Caco-2 (cell line): Measurements from ENCODE around the gene IL23A. TPM values are rescaled to one million over a fixed set of nuclear protein-coding genes. Genes with fewer than 3 reads are reported as not detected.

ENCODE experiments used
- BruUV-seq: library from RNA; stranded (reverse); fragments of 400-500 nt; replicated peaks from 2 replicates; lab custom pipeline; 2021; lab: Mats Ljungman, UMichigan
- CTCF ChIA-PET: fragments of 300-600 bp; sonication (Branson Sonifier 250); formaldehyde crosslinking; loops from one replicate; lab custom pipeline; 2022; ENCODE audit warnings: antibody characterized with exemption; lab: Charles Lee
- POLR2A ChIA-PET: fragments of 300-600 bp; sonication (Branson Sonifier 250); formaldehyde crosslinking; loops from one replicate; lab custom pipeline; 2022; ENCODE audit warnings: antibody characterized with exemption; lab: Charles Lee
- DNase-seq, 2 experiments: peaks; one replicate each; pipeline versions ENCODE4 v3.0.0 to v3.0.0-alpha.2; 2020 to 2022
- H3K27me3 ChIP-seq: replicated peaks from 2 replicates; pipeline ENCODE4 v1.6.0; 2011; ENCODE audit warnings: low read length; ENCODE audit not compliant: control insufficient read depth, insufficient read depth
- H3K36me3 ChIP-seq: 2 replicates; pipeline ENCODE4 v1.5.1; 2011; ENCODE audit warnings: low read length; ENCODE audit not compliant: control insufficient read depth, insufficient read depth
- H3K4me1 ChIP-seq: fragments of 250-450 bp; sonication (Bioruptor Pico); 2 replicates; pipeline ENCODE4 v1.5.1; 2020; ENCODE audit warnings: mild to moderate bottlenecking
- H3K4me3 ChIP-seq: 2 replicates; pipeline ENCODE4 v1.5.1; 2011; ENCODE audit warnings: low read depth, mild to moderate bottlenecking, control low read depth, low read length
- H3K9me3 ChIP-seq: fragments of 250-450 bp; sonication (Bioruptor Pico); 2 replicates; pipeline ENCODE4 v1.5.1; 2020; ENCODE audit warnings: mild to moderate bottlenecking, moderate library complexity
- H3K27ac Mint-ChIP-seq: one replicate; pipeline ENCODE4 v1.8.0; 2022; ENCODE audit warnings: mixed read lengths; ENCODE audit not compliant: unreplicated experiment
- H3K27me3 Mint-ChIP-seq: one replicate; pipeline ENCODE4 v1.8.0; 2022; ENCODE audit warnings: mixed read lengths; ENCODE audit not compliant: insufficient read depth, unreplicated experiment
- H3K36me3 Mint-ChIP-seq: one replicate; pipeline ENCODE4 v1.8.0; 2022; ENCODE audit warnings: mild to moderate bottlenecking, mixed read lengths; ENCODE audit not compliant: insufficient read depth, unreplicated experiment
- H3K4me1 Mint-ChIP-seq: one replicate; pipeline ENCODE4 v1.8.0; 2022; ENCODE audit warnings: low read depth, mixed read lengths; ENCODE audit not compliant: unreplicated experiment
- H3K4me3 Mint-ChIP-seq: one replicate; pipeline ENCODE4 v1.8.0; 2022; ENCODE audit warnings: mild to moderate bottlenecking, moderate library complexity, mixed read lengths; ENCODE audit not compliant: unreplicated experiment
- H3K9me3 Mint-ChIP-seq: one replicate; pipeline ENCODE4 v1.8.0; 2022; ENCODE audit warnings: mixed read lengths; ENCODE audit not compliant: unreplicated experiment
- intact Hi-C: fragments of 100-400 bp; cut with micrococcal nuclease; formaldehyde crosslinking; loops from one replicate; pipeline ENCODE4 v1.10.0; 2022; ENCODE audit not compliant: unreplicated experiment
- total RNA-seq: library from RNA; stranded (reverse); gene quantifications from 2 replicates; pipeline ENCODE4 v1.2.3, GENCODE V29; 2022
- TF ChIP-seq, protein P1 (sequence below), 2 experiments: fragments of 200-600 bp in 1 of 2; IDR thresholded peaks; 1 replicate in 1 of 2; 2 replicates in 1 of 2; pipeline versions ENCODE4 v1.5.1 to v1.8.0; 2011 to 2022; ENCODE audit warnings: antibody characterized with exemption in 1 of 2, control low read depth in 1 of 2, inconsistent platforms in 1 of 2, low read depth in 1 of 2, low read length in 1 of 2, mild to moderate bottlenecking in 1 of 2, moderate library complexity in 1 of 2; ENCODE audit not compliant: insufficient read depth in 1 of 2, severe bottlenecking in 1 of 2, unreplicated experiment in 1 of 2

IL23A gene
- total RNA-seq, 1 experiment from 2014 or later: 0.48 TPM

GRCh38 chr12:56348776-56349175 is 10.1 kb downstream of the IL23A start:
- DNase-seq: no peak
- Histone ChIP-seq H3K36me3 (peaks cover 7% of the 10 kb centered on the region), H3K27me3 (no peaks in the 10 kb centered on the region), H3K4me1 (no peaks in the 10 kb centered on the region), H3K9me3 (no peaks in the 10 kb centered on the region), H3K4me3 (no peak overlapping the region)
- Mint-ChIP-seq H3K27me3 (no peaks in the 10 kb centered on the region), H3K27ac (no peak overlapping the region), H3K4me3 (no peak overlapping the region), H3K9me3 (no peaks in the 10 kb centered on the region), H3K36me3 (peaks cover 39% of the 10 kb centered on the region), H3K4me1 (no peaks in the 10 kb centered on the region)
- TF ChIP-seq, protein P1, sequence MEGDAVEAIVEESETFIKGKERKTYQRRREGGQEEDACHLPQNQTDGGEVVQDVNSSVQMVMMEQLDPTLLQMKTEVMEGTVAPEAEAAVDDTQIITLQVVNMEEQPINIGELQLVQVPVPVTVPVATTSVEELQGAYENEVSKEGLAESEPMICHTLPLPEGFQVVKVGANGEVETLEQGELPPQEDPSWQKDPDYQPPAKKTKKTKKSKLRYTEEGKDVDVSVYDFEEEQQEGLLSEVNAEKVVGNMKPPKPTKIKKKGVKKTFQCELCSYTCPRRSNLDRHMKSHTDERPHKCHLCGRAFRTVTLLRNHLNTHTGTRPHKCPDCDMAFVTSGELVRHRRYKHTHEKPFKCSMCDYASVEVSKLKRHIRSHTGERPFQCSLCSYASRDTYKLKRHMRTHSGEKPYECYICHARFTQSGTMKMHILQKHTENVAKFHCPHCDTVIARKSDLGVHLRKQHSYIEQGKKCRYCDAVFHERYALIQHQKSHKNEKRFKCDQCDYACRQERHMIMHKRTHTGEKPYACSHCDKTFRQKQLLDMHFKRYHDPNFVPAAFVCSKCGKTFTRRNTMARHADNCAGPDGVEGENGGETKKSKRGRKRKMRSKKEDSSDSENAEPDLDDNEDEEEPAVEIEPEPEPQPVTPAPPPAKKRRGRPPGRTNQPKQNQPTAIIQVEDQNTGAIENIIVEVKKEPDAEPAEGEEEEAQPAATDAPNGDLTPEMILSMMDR (IDR thresholded peaks at IDR 0.05; ENCODE audit: insufficient read depth in 1 of 2, low read depth in 1 of 2, low read length in 1 of 2, severe bottlenecking in 1 of 2, unreplicated experiment in 1 of 2): no peak
- intact Hi-C loops: no loop called here
- ChIA-PET CTCF (no interaction called here), POLR2A (no interaction called here)
- no TSS peak for BruUV-seq

DNA sequence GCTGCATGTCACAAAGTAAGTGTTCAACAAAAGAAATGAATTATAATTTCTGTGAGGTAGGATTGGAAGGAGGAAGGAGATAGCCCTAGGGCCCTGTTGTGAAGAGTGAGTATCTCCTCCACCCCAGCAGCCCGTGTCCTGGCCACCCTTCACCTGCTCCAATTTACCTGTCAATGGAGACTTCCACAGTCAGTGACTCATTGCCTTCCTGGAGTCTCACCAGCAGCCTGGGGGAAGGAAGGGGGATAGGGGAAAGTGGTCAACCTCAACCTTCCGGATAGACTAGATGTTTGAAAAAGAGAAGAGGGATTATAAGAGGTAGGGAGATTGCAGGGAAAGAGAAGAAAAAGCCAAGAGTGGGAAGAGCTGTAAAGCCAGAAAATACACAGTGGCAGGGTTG is 12.0 kb downstream of the IL23A start:
- TF ChIP-seq, protein P1 (IDR thresholded peaks at IDR 0.05; ENCODE audit: insufficient read depth in 1 of 2, low read depth in 1 of 2, low read length in 1 of 2, severe bottlenecking in 1 of 2, unreplicated experiment in 1 of 2): no peak
- no peaks in the 10 kb centered on the region for H3K27me3 ChIP-seq
- DNase-seq: no peak
- no peak overlapping the region for H3K4me3 ChIP-seq
- BruUV-seq: no TSS peak
- H3K4me1 ChIP-seq: no peaks in the 10 kb centered on the region
- H3K4me1 Mint-ChIP-seq: no peaks in the 10 kb centered on the region
- POLR2A ChIA-PET: interaction anchor here (0.6 to 1.5 kb wide), 2 partner anchors 9 to 35 kb away, joined by 3 to 8 read pairs; partner anchors contain the start of gene STAT2
- no peaks in the 10 kb centered on the region for H3K27me3 Mint-ChIP-seq
- H3K9me3 Mint-ChIP-seq: no peaks in the 10 kb centered on the region
- H3K36me3 ChIP-seq: peaks cover 7% of the 10 kb centered on the region
- intact Hi-C loops: no loop called here
- H3K9me3 ChIP-seq: no peaks in the 10 kb centered on the region
- CTCF ChIA-PET: no interaction called here
- peaks cover 45% of the 10 kb centered on the region for H3K36me3 Mint-ChIP-seq
- no peak overlapping the region for H3K27ac Mint-ChIP-seq
- no peak overlapping the region for H3K4me3 Mint-ChIP-seq

GRCh38 chr12:56351325-56351724 is 12.6 kb downstream of the IL23A start:
- DNase-seq: no peak
- Histone ChIP-seq H3K4me3 (no peak overlapping the region), H3K4me1 (no peaks in the 10 kb centered on the region), H3K27me3 (no peaks in the 10 kb centered on the region), H3K9me3 (no peaks in the 10 kb centered on the region), H3K36me3 (peaks cover 6% of the 10 kb centered on the region)
- Mint-ChIP-seq H3K4me3 (no peak overlapping the region), H3K36me3 (peaks cover 44% of the 10 kb centered on the region), H3K9me3 (no peaks in the 10 kb centered on the region), H3K27me3 (no peaks in the 10 kb centered on the region), H3K4me1 (no peaks in the 10 kb centered on the region), H3K27ac (no peak overlapping the region)
- TF ChIP-seq, protein P1 (IDR thresholded peaks at IDR 0.05; ENCODE audit: insufficient read depth in 1 of 2, low read depth in 1 of 2, low read length in 1 of 2, severe bottlenecking in 1 of 2, unreplicated experiment in 1 of 2): no peak
- ChIA-PET CTCF (no interaction called here), POLR2A (interaction anchor here (0.6 to 1.5 kb wide), 2 partner anchors 8 to 35 kb away, joined by 3 to 8 read pairs; partner anchors contain the start of gene STAT2)
- intact Hi-C loops: no loop called here
- no TSS peak for BruUV-seq
